Bladder microvascular endothelial cell (primary cell): ENCODE measurements around the gene DAND5. TPM values are rescaled to one million over a fixed set of nuclear protein-coding genes. Genes with fewer than 3 reads are reported as not detected.

Experiments
- total RNA-seq: library from RNA; depleted of rRNA; stranded (reverse); fragments of >200 nt; gene quantifications from 2 replicates; pipeline ENCODE4 v1.2.3, GENCODE V29; 2014

The DAND5 gene, protein sequence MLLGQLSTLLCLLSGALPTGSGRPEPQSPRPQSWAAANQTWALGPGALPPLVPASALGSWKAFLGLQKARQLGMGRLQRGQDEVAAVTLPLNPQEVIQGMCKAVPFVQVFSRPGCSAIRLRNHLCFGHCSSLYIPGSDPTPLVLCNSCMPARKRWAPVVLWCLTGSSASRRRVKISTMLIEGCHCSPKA
- under 0.01 and 0.06 TPM in 2 replicates for total RNA-seq

DNA sequence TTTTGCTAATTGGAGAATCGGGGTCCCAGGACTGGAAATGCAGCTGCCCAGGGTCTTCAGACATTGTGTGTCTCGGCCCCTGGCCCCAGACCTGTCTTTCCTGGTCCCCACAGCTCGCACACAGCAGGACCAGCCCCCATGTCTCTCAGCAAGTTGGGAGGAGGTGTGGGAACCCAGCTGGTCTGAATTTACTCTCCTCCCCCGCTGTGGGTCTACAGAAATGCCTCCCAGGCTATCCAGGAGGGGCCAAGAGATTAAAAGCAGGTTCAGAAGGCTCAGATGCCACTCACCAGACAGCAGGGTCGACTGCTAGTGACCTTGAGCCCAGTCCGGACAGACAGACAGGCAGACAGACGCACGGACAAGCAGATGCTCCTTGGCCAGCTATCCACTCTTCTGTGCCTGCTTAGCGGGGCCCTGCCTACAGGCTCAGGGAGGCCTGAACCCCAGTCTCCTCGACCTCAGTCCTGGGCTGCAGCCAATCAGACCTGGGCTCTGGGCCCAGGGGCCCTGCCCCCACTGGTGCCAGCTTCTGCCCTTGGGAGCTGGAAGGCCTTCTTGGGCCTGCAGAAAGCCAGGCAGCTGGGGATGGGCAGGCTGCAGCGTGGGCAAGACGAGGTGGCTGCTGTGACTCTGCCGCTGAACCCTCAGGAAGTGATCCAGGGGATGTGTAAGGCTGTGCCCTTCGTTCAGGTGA lies at the start of gene DAND5:
Gene DAND5, plus strand, starts transcription at position 285 of the 697 bp plus-strand sequence. Its CDS starts 85 bp downstream, at position 370.

DNA sequence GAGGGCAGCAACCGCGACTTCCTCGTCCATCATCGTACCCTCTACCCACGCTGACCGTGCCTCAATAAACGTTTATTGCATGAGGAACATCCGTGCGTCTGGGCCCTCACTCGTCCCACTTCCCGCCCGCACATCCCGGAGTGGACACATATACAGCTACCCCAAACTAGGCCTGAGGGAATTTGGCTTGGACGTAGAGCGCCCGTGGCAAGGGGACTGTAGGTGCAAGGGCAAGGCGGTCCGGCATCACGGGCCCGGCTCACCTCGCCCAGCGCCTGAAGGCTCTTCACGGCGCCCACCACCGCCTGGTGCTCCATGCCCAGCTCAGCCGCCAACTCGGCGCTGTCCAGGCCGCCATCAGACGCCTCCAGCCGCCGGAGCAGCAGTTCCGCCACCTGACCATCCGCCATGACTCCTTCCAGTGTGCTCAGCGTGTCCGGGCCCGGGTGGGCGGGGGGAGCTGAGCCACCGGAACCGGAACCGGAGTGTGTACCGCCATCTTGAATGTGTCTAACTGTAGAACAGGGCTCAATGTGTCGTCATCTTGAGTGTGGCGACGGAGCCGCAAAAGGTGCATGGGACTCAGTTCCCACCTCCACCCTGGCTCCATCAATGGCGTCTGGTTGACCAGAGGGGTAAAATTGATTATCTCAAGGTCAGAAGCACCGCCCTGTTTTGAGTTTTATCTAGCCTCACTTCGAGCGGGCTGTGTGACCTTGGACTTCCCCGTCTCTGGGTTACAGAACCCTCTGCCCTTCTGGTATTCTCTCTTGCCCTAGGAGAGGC lies 35.9 kb upstream of the DAND5 start, which contains the start of gene FARSA:
Gene FARSA, minus strand, starts transcription at position 425 of the 786 bp plus-strand sequence. Its CDS starts 15 bp downstream, at position 410.

DNA sequence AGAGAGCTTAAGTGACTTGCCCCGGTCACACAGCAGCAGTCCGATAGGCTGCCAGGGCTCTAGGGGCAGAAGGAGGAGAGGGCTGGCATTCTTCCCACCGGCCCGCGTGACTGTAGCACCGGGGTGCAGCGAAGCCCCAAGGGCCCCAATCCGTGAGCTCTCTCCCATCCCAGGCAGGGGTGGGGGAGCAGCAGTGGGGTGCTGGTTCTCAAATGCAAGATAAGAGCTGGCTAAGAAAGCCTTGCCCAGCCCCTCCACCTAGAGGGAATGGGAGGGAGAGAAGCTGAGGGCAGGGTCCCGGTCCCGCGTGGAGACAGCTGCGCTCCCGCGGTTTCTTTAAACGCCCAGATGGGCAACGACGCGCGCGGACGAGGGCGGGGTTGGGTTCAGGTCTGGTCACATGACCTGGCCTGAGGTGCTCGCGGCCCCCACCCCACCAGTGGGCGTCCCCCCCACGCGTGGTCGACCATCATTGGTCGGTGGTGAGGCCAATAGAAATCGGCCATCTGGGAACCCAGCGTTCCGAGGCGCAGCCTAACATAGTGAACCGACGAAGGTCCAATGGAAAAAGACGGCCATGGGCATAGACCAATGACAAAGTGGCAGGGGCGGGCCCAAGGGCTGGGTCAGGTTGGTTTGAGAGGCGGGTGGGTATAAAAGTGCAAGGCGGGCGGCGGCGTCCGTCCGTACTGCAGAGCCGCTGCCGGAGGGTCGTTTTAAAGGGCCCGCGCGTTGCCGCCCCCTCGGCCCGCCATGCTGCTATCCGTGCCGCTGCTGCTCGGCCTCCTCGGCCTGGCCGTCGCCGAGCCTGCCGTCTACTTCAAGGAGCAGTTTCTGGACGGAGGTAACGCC lies 31.2 kb upstream of the DAND5 start, which contains the start of gene CALR:
Gene CALR, plus strand, starts transcription at position 683 of the 852 bp plus-strand sequence. Its CDS starts 71 bp downstream, at position 754.

DNA sequence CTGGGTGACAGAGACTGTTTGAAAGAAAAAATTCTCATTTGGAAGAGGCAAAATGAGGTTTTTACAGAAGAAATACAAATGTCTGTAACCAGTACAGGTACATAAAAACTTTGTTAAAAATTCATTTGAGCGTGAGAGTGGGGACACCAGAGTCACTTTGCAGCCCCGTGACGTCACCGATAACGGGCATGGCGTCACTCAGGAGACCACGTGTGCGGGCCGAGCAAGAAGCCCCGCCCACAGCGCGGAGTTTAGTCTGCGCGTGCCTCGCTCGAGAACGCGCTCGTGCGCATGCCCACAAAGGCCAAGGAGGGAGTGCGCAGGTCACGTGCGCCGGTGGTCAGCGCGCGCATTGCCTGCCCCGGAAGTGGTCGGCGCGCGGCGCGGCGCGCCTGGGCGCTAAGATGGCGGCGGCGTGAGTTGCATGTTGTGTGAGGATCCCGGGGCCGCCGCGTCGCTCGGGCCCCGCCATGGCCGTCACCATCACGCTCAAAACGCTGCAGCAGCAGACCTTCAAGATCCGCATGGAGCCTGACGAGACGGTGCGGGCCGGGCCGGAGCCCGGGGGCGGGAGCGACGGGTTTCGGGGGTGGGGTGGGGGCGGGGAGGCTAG lies 23.8 kb upstream of the DAND5 start, which contains the start of gene RAD23A:
Gene RAD23A, plus strand, starts transcription at position 384 of the 613 bp plus-strand sequence. Its CDS starts 87 bp downstream, at position 471.

DNA sequence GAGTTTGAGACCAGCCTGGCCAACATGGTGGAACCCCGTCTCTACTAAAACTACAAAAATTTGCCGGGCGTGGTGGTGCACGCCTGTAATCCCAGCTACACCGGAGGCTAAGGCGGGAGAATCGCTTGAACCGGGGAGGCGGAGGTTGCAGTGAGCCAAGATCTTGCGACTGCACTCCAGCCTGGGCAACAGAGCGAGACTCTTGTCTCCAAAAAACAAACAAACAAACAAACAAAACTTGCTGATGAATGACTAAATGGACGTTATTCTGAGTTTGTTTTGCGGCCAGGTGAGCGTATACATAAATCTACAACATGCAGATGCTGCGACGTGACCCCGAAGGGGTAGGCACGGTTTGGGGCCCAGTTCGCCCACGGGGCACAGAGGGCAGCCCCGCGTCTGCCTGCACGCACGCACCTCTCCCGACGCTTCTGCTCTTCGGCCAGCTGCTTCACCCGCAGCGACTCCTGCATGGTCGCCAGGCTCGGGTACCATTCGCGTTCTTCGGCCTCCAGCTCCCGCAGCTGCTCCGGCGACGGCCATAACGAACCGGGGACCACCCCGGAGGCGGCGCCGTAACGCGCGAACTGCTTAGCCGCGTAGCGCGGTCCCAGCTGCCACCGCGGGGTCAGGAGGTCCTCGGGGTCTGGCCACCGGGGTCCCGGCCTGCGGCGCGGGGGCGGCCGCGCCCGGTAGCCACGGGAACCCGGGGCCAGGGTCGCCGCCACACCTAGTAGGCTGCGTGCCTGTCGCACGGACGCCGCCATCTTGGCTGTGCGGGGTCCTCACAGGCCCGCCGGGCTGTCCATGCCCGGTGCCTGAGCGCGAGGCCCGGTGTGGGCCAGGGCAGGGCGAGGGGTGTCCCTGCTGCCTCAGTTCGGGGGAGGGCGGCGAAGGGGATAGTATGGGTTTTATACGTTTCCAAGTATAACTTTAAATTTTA lies 12.7 kb upstream of the DAND5 start, which contains the start of gene GADD45GIP1:
Gene GADD45GIP1, minus strand, starts transcription at position 778 of the 943 bp plus-strand sequence. Its CDS starts 11 bp downstream, at position 767.

DNA sequence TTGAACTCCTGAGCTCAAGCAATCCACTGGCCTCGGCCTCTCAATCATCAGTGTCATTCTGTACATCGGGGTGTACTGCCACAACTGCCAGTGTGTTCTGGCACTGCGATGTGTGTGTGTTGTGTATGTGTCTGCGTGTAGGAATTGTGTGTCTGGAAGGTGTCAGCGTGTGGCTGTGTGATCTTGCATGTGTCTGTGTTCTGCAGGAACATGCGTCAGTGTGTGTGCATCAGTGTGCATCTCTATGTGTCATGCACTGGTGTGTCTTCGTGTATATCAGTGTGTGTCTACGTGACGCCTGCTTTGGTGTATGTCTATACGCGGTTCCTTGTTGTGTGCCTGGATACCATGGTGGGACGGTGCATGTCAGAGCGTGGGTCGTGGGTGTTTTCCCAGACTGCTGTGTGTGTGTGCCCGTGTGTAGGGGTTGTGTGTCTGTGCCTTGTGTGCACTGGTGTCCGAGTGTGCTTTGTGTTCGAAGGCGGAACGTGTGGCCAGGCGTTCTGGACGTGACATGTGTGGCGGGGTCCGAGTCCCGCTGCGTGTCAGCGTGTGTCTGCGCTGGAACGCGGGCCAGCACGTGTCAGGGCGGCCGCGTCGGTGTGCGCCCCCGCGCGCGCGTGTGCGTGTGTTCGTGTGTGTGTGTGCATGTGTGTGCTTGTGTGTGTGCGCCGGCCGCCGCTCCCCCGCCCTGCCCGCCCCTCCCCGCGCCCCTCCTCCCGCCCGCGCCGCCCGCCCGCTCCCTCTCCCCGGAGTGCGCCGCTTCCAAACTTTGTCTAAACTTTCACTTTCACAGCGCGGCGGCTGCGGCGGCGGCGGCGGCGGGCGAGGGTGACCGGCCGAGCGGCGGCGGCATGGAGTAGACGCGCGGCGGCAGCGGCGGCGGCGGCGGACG lies 25.6 kb downstream of the DAND5 start, which contains the start of gene NFIX:
Gene NFIX, plus strand, starts transcription at position 775 of the 895 bp plus-strand sequence. CDS start 363 bp downstream, outside the sequence.

Other genes with a start within 250 kb of the DAND5 start
- gene TNPO2, start 245.6 kb upstream of the DAND5 start, total RNA-seq, result 20.9 and 53.7 TPM in 2 replicates
- gene TRIR, start 234.9 kb upstream of the DAND5 start, total RNA-seq, result 142 and 167 TPM in 2 replicates
- gene GET3, start 232.1 kb upstream of the DAND5 start, total RNA-seq, result 66.6 and 79.8 TPM in 2 replicates
- not detected in 2 replicates for gene BEST2, start 217.8 kb upstream of the DAND5 start, total RNA-seq
- 7.4 and 19.0 TPM in 2 replicates for gene HOOK2, start 194.0 kb upstream of the DAND5 start, total RNA-seq
- gene JUNB, start 178.1 kb upstream of the DAND5 start, total RNA-seq, result 36.8 and 49.2 TPM in 2 replicates
- gene PRDX2, start 167.8 kb upstream of the DAND5 start, total RNA-seq, result 164 and 210 TPM in 2 replicates
- gene THSD8, start 167.5 kb upstream of the DAND5 start, total RNA-seq, result not detected in 2 replicates
- gene RNASEH2A, start 163.0 kb upstream of the DAND5 start, total RNA-seq, result 19.6 and 25.7 TPM in 2 replicates
- gene RTBDN, start 135.0 kb upstream of the DAND5 start, total RNA-seq, result not detected in 2 replicates
- 0.16 and 1.0 TPM in 2 replicates for gene MAST1, start 131.1 kb upstream of the DAND5 start, total RNA-seq
- gene DNASE2, start 88.1 kb upstream of the DAND5 start, total RNA-seq, result 15.4 and 19.4 TPM in 2 replicates
- gene KLF1, start 82.4 kb upstream of the DAND5 start, total RNA-seq, result 0.06 TPM in 1 of 2 replicates, not detected in the other
- gene GCDH, start 78.4 kb upstream of the DAND5 start, total RNA-seq, result 16.0 and 21.7 TPM in 2 replicates
- 0.44 and 0.49 TPM in 2 replicates for gene SYCE2, start 50.3 kb upstream of the DAND5 start, total RNA-seq
- gene FARSA, start 35.9 kb upstream of the DAND5 start, total RNA-seq, result 44.8 and 67.8 TPM in 2 replicates
- gene CALR, start 31.0 kb upstream of the DAND5 start, total RNA-seq, result 1,348 and 1,646 TPM in 2 replicates
- 51.8 and 102 TPM in 2 replicates for gene RAD23A, start 23.7 kb upstream of the DAND5 start, total RNA-seq
- gene GADD45GIP1, start 12.4 kb upstream of the DAND5 start, total RNA-seq, result 20.0 and 20.4 TPM in 2 replicates
- 2.1 and 13.0 TPM in 2 replicates for gene NFIX, start 25.9 kb downstream of the DAND5 start, total RNA-seq
- 23.5 and 32.2 TPM in 2 replicates for gene LYL1, start 133.3 kb downstream of the DAND5 start, total RNA-seq
- gene TRMT1, start 147.2 kb downstream of the DAND5 start, total RNA-seq, result 22.3 and 40.7 TPM in 2 replicates
- gene NACC1, start 148.7 kb downstream of the DAND5 start, total RNA-seq, result 39.0 and 57.4 TPM in 2 replicates
- gene STX10, start 180.8 kb downstream of the DAND5 start, total RNA-seq, result 51.8 and 72.5 TPM in 2 replicates
- 16.4 and 23.8 TPM in 2 replicates for gene IER2, start 180.8 kb downstream of the DAND5 start, total RNA-seq